GM12878 (cell line): ENCODE results near the gene THADA. TPM values are rescaled to one million over a fixed set of nuclear protein-coding genes. Genes with fewer than 3 reads are reported as not detected.

Experiments
- ATAC-seq: fragments of 200-7000 bp; cut with Tn5 transposase; 3 replicates; pipeline ENCODE4 v1.9.1; 2020; ENCODE audit warnings: mild to moderate bottlenecking, moderate library complexity
- BruUV-seq: library from RNA; stranded (reverse); fragments of 400-500 nt; replicated peaks from 2 replicates; lab custom pipeline; 2021; lab: Mats Ljungman, UMichigan
- CTCF ChIA-PET: fragments of 300-600 bp; sonication (Branson Sonifier 250); formaldehyde crosslinking; extraction: SDS; loops from one replicate; lab custom pipeline; 2021; ENCODE audit warnings: inconsistent platforms; lab: Yijun Ruan, JAX
- POLR2A ChIA-PET: fragments of 350-600 bp; formaldehyde crosslinking; extraction: SDS; loops from one replicate; lab custom pipeline; 2021; ENCODE audit warnings: inconsistent platforms; lab: Charles Lee
- RAD21 ChIA-PET: fragments of 300-600 bp; sonication (Branson Sonifier 250); formaldehyde crosslinking; loops from one replicate; lab custom pipeline; 2023; ENCODE audit warnings: antibody characterized with exemption; ENCODE audit not compliant: unreplicated experiment; lab: Charles Lee
- SMC1A ChIA-PET: fragments of 300-600 bp; sonication (Branson Sonifier 250); formaldehyde crosslinking; loops from one replicate; lab custom pipeline; 2023; ENCODE audit not compliant: unreplicated experiment, uncharacterized antibody; lab: Charles Lee
- DNase-seq: peaks from one replicate; pipeline ENCODE4 v3.0.0-alpha.2; 2011; ENCODE audit warnings: low read depth, low spot score
- FAIRE-seq: peaks from 3 replicates; lab custom pipeline; 2011; peaks lifted over from hg19 to GRCh38; lab: Jason Lieb, UNC
- H2AFZ ChIP-seq: 2 replicates; pipeline ENCODE4 v1.6.0; 2011; ENCODE audit warnings: low read depth, low read length, control low read depth; ENCODE audit not compliant: control insufficient read depth
- H3K27ac ChIP-seq: 2 replicates; pipeline ENCODE4 v1.5.1; 2011; ENCODE audit warnings: control low read depth; ENCODE audit not compliant: control insufficient read depth, insufficient read depth
- H3K27me3 ChIP-seq, 2 experiments: replicated peaks in 1 of 2; 2 replicates each; pipeline versions ENCODE4 v1.6.0 to v1.6.1; 2011; ENCODE audit warnings: low read length in 1 of 2; ENCODE audit not compliant: control insufficient read depth in 2 of 2, insufficient read depth in 2 of 2
- H3K36me3 ChIP-seq, 2 experiments: 2 replicates each; pipeline ENCODE4 v1.5.1; 2011; ENCODE audit warnings: low read length in 1 of 2; ENCODE audit not compliant: control insufficient read depth in 2 of 2, insufficient read depth in 2 of 2
- H3K4me1 ChIP-seq: 2 replicates; pipeline ENCODE4 v1.6.1; 2011; ENCODE audit warnings: mild to moderate bottlenecking, low read length, moderate library complexity, mixed read lengths; ENCODE audit not compliant: control insufficient read depth, insufficient read depth
- H3K4me2 ChIP-seq: 2 replicates; pipeline ENCODE4 v1.6.0; 2011; ENCODE audit warnings: control low read depth; ENCODE audit not compliant: control insufficient read depth, insufficient read depth
- H3K4me3 ChIP-seq: fragments of 200-600 bp; sonication (generic); 2 replicates; pipeline ENCODE4 v1.5.1; 2016
- H3K79me2 ChIP-seq: 2 replicates; pipeline ENCODE4 v1.6.0; 2011; ENCODE audit warnings: low read length; ENCODE audit not compliant: control insufficient read depth, insufficient read depth
- H3K9ac ChIP-seq: 2 replicates; pipeline ENCODE4 v1.8.0; 2011; ENCODE audit warnings: low read length, control low read depth, mixed read lengths; ENCODE audit not compliant: control insufficient read depth, insufficient read depth
- H3K9me3 ChIP-seq: replicated peaks from 3 replicates; pipeline ENCODE4 v1.5.1; 2011; ENCODE audit warnings: mild to moderate bottlenecking, low read length; ENCODE audit not compliant: control insufficient read depth, insufficient read depth
- H4K20me1 ChIP-seq: 2 replicates; pipeline ENCODE4 v1.6.0; 2011; ENCODE audit not compliant: control insufficient read depth, insufficient read depth
- RCOR1 ChIP-seq: conservative IDR thresholded peaks from 2 replicates; pipeline ENCODE4 v1.6.1; 2012; ENCODE audit warnings: low read depth, low read length, improper control_type of control experiment
- SPI1 ChIP-seq: IDR thresholded peaks from 2 replicates; pipeline ENCODE4 v1.6.1; 2011; ENCODE audit warnings: low read depth, mild to moderate bottlenecking, low read length, moderate library complexity, borderline replicate concordance; ENCODE audit not compliant: insufficient read depth
- USF1 ChIP-seq: IDR thresholded peaks from 2 replicates; pipeline ENCODE4 v1.6.1; 2011; ENCODE audit warnings: borderline replicate concordance, low read depth, mild to moderate bottlenecking, moderate library complexity, mixed read lengths, low read length; ENCODE audit not compliant: insufficient read depth; ENCODE audit errors: extremely low read length
- WGBS: methylation state at CpG from one replicate; pipeline ENCODE4 v1.1.6; 2016; ENCODE audit warnings: low lambda C conversion rate; ENCODE audit not compliant: insufficient replicate concordance, insufficient coverage; ENCODE audit errors: missing lambda C conversion rate; 5-methylcytosine and 5-hydroxymethylcytosine counted together
- in situ Hi-C: fragments of 300-500 bp; cut with MboI; formaldehyde crosslinking; loops from 9 replicates; pipeline ENCODE4 v1.14.3; 2018; ENCODE audit warnings: mixed read lengths
- intact Hi-C: fragments of 100-400 bp; cut with micrococcal nuclease; formaldehyde crosslinking; loops from one replicate; pipeline ENCODE4 v1.14.2; 2022; ENCODE audit not compliant: unreplicated experiment
- polyA plus RNA-seq, 11 experiments: library from polyadenylated mRNA; depleted of rRNA in 4 of 11; unstranded in 6 of 11; stranded (reverse) in 5 of 11; fragments of >200 nt; fragmentation: Nextera tagmentation in 4 of 11; fragmentation: Illumina TruSeq in 1 of 11; extraction: Ambion mirVana in 4 of 11; extraction: Trizol in 1 of 11; gene quantifications; 1 replicate in 1 of 11; 2 replicates in 10 of 11; pipeline versions ENCODE4 v1.2.1 to v1.2.3, GENCODE V29; 2011 to 2016; ENCODE audit warnings: inconsistent platforms in 2 of 11, missing spikeins in 2 of 11, low read depth in 1 of 11
- total RNA-seq, 4 experiments: library from RNA; depleted of rRNA in 3 of 4; stranded (reverse); fragments of >200 nt in 3 of 4; fragmentation: Illumina TruSeq in 1 of 4; extraction: Trizol in 1 of 4; gene quantifications; 2 replicates each; pipeline versions ENCODE4 v1.2.1 to v1.2.3, GENCODE V29; 2013 to 2021

Gene THADA
- total and polyA plus RNA-seq, 10 of the 15 experiments (the other 5 are each of a cell fraction or from before 2014, with no cell fraction given), result 14.6 to 33.2 (median 23.2) TPM

DNA sequence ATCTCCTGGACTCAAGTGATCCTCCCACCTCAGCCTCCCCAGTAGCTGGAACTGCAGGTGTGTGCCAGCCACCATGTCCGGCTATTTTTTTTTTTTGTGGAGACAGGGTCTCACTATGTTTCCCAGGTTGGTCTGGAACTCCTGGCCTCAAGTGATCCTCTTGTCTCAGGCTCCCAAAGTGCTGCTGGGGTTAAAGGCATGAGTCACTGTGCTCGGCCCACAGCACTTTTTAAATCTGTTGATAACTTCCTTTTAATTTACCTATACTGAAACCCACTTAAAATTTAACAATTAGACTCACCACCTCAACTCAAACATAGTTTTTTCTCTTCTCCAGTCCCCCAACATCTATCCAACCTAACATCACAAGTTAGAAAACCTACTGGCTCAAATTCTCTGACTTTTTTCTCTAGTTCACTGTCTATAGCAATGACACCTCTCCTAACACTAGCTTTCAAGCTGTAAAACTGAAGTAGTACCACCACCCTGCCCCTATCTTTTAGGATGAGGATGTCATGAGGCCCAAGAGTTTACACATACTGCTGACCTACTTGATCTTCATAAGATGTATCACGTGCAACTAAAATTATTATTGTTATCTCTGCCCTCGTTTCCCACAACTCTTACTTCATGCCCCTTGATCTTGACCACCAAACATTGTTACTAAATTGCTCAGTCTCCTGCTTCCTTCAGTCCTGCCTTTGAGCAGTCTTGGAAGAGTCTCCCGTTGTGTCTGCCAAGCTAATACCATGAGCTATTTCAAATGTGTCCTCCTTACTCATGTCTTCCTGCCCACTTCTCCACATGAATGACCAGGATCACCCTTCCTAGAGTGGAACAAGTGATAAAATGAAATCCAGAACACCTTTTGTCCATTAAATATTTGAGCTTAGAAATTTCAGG, 227.1 kb downstream of the THADA start (continued):
- no peak for TF ChIP-seq USF1

GRCh38 chr2:43367012-43367782, 228.6 kb downstream of the THADA start:
- no peak for FAIRE-seq
- no TSS peak for BruUV-seq
- TF ChIP-seq SPI1 (peak; percentile 73; the same call in 1 of the 2 replicates), RCOR1 (no peak)
- TF ChIP-seq, all 136 proteins: peak for 1
- H3K36me3 ChIP-seq, result no peaks in the 10 kb centered on the region
- peaks cover 5% of the 10 kb centered on the region for H3K4me1 ChIP-seq
- DNase-seq, result no peak
- CTCF ChIA-PET, result no interaction called here
- 62% methylated on average over 3 of the region's 3 CpGs for WGBS
- SMC1A ChIA-PET, result no interaction called here
- no peaks in the 10 kb centered on the region for H3K79me2 ChIP-seq
- RAD21 ChIA-PET, result no interaction called here
- H2AFZ ChIP-seq, result no peak overlapping the region
- H3K4me2 ChIP-seq, result no peak overlapping the region
- POLR2A ChIA-PET, result interaction anchor here (0.6 kb wide), 1 partner anchor 14 kb away, joined by 7 read pairs; no protein-coding TSS in a partner anchor
- H3K9ac ChIP-seq, result no peak overlapping the region
- intact Hi-C loops (no loop called here), in situ Hi-C loops (no loop called here)
- H3K27ac ChIP-seq, result no peak overlapping the region
- no peak overlapping the region for H3K4me3 ChIP-seq
- H4K20me1 ChIP-seq, result no peaks in the 10 kb centered on the region
- H3K9me3 ChIP-seq, result no peaks in the 10 kb centered on the region; the same call in 2 of the 3 replicates
- ATAC-seq, result peak; percentile 93
- no peaks in the 10 kb centered on the region for H3K27me3 ChIP-seq
